8988T (cell line): Measurements from ENCODE around the gene ATP5PB.

Source experiments
- DNase-seq: peaks from one replicate; pipeline ENCODE4 v3.0.0; 2011

ATP5PB gene

DNA sequence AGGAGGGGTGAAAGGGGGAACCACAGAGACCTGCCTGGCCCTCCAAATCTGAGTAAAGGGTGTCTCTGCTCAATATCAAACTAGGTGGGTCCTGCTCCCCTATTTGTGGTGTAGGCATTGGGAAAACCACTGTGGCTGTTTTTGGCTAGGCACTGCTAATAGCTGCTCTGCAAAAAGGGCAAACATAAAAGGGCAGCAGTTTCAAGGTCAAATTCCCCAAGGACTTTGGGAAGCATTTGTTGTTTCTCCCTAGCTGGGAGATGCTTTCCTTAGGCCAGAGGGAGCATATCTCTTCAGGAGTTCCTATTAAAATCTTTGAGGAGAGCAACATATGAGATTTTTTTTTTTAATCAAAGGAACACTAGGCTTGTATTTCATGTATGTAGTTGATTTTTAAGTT, 26.9 kb downstream of the ATP5PB start:
- DNase-seq: no peak

DNA sequence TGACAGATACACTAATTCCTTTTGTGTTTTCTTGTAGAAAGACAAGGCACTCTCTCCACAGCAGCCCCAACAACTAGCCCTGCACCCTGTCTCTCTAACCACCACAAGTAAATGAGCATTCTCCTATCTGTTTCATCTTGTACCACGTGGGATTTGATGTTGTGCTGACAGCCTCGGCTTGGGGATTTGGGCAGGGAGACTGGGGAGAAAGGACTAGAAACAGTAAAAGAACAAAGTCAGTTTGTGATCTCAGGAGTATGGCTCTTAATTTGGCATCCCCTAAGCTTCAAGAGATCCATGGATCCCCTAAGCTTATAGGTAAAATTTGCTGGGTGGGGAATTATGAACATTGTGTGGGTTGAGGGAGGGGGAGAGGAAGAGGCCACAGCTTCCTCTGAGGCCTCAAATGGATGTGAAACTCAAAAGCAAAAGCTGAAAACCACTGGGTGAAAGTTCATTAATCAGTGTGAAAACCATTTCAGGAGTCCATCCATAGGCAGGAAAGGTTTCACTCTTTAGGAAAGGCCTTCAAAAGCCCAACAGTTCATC, 27.6 kb downstream of the ATP5PB start:
- no peak for DNase-seq

DNA sequence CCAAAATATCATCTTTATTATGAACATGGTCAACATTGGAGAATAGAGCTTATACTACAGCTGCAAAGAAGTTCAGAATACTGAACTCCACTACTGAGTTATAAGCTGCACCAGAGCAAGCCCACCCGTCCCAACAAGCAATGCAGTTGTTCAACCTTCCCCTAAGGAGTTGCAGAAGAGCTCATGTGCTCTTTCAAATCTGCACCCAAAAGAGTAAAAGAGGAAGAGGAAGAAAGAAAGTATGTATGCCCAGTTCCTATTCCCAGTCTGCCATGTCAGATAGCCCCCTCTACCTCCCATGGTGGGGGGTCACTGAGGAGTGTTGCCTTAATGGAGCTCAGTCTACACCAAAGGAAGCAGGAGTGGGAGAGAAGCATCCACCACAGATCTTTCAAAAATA, 31.4 kb downstream of the ATP5PB start:
- no peak for DNase-seq

DNA sequence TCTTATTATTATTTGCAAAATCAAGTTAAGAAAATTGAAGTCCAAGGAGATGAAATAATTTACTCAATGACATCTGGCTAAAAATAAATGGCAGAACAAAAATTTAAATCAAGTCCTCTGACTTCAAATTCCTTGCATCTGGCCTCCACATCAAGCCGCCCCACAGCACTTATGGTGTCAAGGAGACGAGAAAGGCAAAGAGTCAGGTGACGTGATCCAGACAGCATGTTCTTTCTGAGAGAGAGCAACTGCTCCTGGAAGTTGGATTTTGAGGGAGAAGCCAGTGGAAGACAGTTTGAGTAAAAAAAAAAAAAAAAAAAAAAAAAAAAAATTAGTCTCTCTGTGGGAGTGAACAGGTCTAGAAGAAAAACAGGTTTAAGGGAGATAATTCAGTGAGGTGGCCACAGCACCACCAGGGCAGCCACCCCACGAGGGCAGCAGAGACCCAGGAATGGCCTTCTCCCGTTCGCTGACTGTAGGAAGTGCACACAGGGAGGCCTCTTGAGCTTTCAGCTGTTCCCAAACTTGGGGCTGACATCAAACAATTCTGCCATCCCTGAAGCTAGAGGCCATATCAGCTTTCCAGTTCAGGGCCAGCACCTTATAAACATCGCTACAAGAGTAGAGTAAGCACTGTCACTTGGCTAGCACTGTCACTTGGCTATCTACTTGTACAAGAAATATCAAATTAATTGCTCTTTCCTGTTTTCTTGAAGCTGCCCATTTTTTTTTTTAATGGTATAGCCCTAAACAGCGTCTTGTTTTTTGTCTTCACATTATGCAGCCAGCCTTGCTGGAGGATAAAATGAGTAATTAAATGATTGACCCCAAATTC, 32.3 kb downstream of the ATP5PB start:
- DNase-seq: peak; percentile 34

DNA sequence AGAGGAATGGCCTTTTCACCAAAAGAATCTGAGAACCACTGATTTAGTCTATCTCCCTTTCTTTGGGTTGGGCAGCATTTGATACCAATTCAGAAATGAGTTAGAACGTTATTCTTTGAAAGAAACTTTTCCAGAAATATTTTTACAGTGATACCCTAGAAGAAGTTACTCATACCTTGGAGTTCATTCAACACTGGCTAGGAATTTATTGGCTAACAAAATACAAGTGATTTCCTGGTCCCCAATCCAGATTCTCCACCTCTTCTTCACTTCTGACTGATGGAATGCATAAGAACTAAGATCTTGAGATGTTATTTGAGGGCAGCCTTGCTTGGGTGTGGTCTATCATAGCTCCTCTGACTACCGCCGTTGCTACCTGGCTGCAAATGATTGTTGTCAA, 33.9 kb downstream of the ATP5PB start:
- DNase-seq: no peak

DNA sequence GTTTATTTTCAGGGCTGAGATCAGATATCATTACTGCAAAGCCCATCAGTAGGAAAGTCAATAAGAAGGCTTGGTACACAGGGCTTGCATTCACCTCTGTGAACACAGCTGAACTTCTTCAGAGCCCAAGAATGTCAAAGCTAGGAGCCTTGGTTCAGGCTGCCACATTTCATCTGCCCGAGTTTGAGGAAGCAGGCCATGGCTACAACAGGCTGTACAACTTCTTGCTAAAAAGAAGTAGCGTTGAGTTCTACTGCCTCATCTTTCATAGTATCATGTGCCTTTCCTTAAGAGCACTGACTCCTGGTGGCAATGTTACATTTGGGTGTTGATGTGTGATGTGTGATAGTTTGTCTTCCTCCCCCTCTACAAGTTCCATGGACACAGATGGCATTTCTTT, 34.6 kb downstream of the ATP5PB start:
- DNase-seq: no peak

DNA sequence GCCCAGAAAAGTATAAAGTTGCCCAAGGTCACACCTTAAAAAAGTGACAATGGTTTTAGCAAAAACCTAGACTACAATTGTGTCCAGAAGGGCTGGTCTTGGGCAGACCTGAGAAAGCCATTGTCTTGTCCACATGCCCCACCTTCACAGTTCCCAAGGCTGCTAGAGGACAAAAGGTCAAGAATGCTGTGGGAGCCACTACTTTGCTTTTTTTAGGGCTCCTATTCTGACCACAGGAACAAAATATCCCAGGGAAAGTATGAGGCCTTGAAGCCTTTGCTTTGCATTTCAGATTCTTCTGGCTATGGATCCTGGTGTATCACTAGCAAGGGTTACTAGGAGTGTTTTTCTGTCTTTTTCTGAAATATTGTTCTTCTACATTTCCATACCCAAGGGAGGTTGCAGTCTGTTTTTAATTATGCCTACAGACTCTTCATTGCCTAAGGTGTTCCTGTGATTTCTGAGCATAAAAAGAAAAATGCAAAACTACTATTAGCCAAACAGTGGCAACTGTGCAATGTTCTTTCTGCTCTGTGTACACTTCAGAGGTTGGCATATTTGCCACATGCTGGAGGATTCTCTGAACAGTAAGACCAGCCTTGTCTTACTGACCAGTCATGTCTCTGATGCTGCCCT, 35.2 kb downstream of the ATP5PB start:
- DNase-seq: no peak

DNA sequence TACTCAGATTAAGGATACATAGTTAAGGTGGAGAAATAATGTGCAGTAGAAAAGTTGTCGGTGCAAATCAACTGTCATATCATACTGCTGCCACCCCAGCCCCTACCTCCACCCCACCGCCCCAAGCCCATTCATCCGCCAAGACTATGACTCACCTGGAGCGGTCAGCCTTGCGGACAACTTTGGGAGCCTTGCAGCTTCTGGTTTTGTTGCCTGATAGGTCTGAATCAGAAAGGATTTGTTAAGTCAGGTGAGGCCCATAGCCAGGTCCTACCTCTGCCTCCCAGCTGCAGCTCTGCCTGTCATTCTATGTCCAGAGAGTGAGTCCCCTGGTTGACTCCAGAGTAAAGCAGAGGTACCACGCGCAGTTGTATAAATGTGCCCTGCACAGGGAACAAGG, 37.2 kb downstream of the ATP5PB start:
- DNase-seq: no peak

DNA sequence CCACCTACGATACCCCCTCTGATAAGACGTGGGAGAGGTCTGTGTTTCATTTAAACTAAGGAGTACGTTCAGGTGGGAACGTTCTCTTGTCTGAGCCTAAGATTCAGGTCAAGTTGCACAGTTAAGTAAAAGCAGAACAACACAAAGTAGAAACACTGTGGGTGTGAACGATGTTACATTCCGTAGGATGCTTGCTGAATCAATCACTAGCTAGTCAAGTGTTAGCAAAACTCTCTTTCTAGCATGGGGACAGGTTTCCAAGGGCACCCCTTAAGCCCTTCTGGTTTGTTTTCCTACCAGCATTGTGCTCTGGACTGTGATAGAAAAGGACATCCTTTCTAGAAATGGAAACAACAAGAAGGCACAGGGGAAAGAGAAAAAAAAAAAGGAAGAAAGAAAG, 37.9 kb downstream of the ATP5PB start:
- no peak for DNase-seq

DNA sequence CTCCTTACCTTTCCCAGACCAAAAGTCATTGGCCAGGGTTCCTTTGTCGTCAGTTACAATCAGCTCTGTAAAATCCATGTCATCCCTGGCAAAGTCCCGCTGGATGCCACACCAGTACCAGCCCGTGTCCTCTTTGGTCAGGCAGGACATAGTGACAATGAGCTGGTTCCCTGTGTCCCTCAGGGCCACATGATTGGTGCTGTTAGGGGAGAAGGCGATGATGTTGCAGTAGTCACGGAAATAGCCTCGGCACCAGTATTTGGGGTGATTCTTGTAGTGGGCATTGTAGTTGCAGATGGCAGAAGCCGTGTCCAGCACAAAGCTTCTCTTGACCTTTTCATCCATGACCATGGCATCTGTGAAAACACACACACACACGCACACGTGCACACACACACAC, 39.4 kb downstream of the ATP5PB start:
- no peak for DNase-seq

DNA sequence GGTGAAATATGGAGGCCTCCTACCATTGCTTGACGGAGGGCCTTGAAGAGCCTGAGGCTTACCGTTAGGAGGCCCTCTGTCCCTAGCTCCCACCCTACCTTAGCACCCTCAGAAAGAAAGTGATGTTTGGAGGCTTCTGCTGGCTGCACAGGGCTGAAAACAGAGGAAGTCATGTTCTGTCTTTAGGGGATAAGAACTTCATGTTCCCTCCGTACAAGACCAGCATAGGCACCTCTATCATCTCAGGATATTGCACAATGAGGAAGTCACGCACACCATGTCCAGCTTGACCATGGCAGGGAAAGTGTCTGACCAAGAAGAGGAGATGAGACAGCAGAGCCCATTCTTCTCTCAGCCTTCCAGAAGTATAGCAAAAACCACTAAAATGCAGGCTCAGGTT, 40.3 kb downstream of the ATP5PB start:
- no peak for DNase-seq

DNA sequence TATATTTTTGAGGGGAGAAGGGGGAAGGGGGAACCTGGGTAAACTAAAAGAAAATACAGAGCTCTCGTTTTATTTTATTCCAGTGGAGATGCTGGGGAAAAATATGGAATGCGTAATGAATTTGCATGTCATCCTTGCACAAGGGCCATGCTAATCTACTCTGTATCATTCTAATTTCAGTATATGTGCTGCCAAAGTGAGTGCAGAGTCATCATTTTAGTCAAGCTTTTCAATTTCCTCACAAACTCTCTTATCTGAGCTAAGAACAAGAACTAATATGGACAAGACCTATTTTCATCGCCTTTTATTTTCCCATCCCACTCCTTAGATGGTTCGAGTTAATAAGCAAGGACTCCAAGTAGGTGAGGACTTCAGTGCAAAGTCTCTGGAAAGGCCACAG, 41.0 kb downstream of the ATP5PB start:
- DNase-seq: no peak

DNA sequence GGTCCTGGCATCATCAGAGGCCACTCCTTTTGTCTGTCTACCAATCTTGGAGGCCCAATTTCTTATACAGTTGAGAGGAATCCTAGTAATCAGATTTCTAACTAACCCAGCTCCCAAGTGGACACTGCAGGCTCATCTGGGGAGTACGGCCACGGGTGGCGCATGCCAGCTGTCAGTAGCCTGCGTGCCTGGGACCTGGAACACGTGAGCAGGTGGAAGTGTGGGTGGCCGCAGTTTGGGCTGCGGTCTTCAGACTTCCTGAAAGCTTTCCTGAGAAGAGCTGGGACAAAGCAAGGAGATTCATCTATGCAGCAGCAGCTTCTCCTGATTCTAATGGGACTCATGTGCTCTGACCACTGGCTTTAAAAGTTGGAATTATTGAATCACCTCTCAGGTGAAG, 41.8 kb downstream of the ATP5PB start:
- no peak for DNase-seq

DNA sequence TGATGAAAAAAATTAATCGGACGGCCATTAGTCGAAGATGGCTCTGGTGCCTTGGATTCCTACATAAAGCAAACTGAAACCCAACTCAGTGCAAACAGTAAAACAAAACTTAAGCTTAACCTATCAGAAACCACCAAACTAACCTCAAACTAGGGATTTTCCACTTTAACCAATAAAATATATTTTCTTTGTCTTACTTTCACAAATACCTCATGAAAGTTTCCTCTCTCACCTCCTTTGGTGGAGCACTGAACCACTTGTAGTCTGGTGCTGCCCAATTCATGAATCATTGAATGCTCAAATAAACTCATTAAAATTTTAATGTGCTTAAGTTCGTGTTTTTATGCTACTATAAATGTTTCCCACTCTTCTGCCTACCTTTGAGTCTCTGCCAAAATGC, 47.1 kb downstream of the ATP5PB start:
- no peak for DNase-seq

DNA sequence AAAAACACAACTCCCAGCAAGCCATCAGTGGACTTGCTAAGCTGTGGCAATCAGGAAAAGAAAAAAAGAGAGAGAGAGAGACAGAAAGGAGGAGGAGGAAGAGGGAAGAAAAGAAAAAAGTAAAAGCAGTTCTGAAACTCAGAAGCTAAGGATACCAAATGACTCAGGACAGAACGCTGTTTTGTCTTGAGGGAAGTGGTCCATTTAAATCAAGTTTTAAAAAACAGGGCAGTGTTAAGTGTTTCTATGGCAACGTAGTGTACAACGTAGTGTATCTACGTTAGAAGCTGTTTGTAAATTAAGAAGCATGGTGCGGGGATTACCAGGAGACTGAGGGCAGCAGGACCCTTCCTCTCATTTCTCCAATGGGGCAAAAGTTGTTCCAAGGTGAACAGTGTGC, 48.3 kb downstream of the ATP5PB start:
- no peak for DNase-seq

DNA sequence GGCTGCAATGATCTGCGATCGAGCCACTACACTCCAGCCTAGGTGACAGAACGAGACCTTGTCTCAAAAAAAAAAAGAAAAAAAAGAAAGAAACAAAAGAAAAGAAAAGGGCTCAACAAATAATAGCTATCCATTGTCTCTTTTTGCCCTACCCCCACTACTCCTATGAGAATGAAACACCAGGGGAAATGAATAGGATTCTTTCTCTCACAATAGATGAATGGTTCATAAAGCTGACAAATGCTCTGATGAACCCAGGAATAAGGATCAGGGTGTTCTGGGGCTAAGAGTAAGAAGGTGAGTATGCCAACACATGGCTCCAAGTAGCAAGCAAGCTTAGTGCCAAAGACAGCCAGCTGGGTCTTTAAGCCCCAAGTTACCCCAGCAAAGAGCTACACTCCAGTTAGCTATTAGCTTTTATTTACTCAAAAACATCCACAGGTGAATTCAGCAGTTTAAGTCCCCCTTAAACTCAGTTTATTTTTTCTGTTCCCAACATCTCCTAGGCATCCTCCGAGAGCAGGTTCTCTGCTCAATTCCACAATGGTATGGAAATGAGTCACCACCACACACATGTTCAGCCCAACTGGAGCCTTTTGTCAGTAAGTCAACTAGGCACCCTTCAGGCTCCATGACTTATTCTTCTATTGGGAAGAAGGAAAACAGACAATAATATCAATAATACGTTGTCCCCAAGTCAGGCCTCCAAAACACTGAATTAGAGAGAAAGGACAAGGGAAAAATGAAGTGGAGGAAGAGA, 49.9 kb downstream of the ATP5PB start:
- no peak for DNase-seq

DNA sequence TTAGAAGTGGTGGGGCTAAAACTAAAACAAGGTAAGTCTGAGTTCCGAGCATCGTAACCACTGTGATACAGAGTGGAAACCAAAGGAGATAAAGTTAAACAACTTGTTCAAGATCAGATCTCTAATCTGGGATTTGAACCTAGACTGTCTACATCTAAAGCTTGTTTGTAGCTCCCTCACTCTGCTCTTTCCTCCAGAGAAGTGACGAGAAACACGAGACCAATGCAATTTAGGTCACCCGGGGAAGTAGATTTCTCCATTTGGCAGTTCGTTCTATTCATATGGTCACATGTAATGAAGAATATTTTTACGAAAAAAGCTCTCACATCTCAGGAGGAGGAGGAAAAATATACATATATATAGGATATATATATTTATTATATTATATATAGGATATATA, 52.4 kb downstream of the ATP5PB start:
- no peak for DNase-seq

DNA sequence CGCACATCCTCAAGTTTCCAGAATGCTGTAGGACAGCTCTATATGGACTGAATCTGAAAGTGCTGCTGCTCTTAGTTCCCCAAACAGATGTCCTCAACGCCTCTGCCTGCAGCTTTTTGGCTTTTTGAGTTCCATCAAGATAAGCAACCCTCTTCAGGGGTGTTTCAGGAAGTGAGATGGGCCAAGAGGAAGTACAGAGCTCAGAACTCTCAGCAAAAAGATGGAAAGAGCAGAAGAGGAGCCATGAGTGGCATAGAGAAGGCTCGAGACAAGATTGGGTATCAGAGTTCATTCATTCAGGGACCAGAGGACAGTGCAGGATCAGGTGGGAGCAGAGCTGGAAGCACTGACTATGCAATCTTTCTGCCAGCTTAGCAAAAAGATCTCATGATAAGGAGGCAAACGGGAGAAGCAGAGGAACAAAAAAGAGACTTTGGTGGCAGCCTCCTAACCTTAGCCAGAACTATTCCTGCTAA, 54.4 kb downstream of the ATP5PB start, which contains the start of the genes ADORA3 and TMIGD3:
ADORA3 (minus strand) TSS at position 49 of the 476 bp plus-strand sequence. CDS start 279 bp downstream, outside the sequence.
TMIGD3 (minus strand) TSS at position 49 of the 476 bp plus-strand sequence. CDS start 279 bp downstream, outside the sequence.
- no peak for DNase-seq

DNA sequence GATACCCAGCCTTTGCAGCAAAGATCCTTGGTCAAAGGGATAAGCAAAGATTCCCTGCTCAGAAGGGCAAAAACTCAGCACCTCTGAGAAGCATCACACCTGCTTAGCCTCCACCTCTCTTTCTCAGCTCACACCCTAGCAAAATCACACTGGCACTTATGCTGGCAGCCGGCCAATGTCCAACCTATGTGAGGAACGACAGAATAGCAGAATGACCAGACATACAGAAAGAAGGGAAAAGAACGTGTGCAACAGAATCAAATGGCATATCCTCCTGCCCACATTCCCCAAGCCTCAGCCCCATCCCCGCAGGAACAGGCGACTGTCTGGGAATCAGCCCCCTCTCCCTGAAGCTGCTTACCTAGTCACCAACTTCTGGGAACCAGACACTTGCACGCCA, 54.8 kb downstream of the ATP5PB start:
- no peak for DNase-seq

DNA sequence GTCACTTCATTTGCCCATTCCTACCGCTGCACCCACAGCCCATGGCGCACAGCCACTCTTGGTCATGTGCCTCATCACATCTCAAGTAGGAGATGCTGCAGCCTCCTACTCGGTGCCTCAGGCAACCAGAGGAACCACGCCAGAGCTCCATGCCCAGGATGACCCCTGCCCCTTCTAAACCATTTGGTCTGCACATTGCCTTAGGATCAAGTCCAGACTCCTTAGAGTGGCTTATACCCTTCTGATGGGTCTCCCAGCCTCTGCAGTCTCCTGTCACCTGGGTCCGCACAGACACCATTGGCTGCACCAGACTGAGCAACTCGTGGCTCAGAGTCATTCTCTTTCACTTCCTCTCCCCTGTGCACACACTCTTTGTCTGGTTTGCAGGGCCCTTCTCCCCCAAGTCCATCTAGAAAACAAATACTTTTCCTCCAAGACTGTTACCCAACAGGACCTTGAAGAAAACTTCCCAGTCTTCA, 56.4 kb downstream of the ATP5PB start:
- no peak for DNase-seq

DNA sequence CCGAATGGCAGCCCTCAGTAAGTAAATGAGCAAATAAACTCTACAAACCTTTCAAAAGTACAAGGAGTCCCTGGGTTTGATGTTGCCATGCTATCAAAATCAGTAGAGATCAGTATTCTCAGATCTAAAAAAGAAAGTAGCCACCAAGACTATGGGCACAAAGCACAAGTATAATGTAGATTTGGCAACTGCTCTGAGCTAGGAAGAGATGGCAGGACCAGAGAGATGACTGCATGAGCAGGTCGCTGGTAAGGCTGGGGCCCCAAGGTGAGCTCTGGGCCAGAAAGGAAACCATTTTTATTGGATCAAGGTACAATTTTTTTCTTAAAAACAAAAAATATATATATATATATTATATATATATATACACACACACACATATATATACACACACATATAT, 57.3 kb downstream of the ATP5PB start:
- no peak for DNase-seq

DNA sequence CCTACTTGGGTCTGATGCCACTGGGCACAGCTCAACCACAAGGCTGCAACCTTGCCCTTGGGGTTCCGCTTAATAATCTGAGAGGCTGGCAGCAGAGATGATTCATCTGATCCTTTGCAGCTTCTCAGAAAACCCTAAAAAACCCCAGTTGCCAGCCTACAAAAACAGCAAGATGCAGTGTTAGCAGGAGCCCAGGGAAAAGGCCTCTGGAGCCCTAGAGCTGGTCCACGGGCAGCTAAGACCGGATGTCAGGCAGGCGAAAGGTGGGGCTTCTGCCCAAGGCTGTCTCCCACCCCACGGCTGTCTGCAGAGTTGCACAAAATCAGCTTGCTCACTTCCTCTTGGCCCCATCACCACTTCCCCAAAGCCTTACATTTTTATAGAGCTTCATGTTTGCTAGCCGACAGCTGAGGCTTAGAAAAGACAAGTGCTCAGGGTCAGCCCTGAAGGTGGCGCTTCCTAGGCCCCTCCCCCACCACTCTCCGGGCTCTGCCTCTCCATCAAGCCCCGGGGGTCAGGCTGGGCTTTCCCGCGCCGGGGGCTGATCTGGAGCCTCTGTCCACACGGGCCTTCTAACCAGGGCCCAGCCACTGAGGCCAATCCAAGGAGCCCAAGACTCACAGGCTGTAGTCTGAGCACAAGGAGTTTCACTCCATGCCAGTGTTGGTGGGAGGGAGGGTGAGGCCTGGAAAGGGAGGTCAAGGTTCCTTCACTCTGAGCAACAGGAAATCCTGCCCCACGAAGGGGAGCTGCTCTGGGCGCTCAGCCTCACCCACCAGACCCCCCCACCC, 58.3 kb downstream of the ATP5PB start:
- DNase-seq: no peak
